Vagina (tissue), 2 donors: ENCODE results near the gene ACADM.

ENCODE experiments used
- CTCF ChIP-seq, 3 experiments: fragments of 450-650 bp in 2 of 3; fragments of 200-600 bp in 1 of 3; sonication (generic) in 1 of 3; IDR thresholded peaks; one replicate each; pipeline ENCODE4 v1.5.1; 2017 to 2019; ENCODE audit warnings: antibody characterized with exemption in 3 of 3, mild to moderate bottlenecking in 2 of 3, moderate library complexity in 2 of 3
- POLR2A ChIP-seq, 2 donors: fragments of 450-650 bp; IDR thresholded peaks; one replicate each; pipeline ENCODE4 v1.6.1; 2017; ENCODE audit warnings: antibody characterized with exemption in 2 of 2, mild to moderate bottlenecking in 2 of 2, moderate library complexity in 2 of 2

GRCh38 chr1:75677443-75677842 is 47.1 kb upstream of the ACADM start:
- TF ChIP-seq CTCF (IDR thresholded peaks at IDR 0.05) (no peak), POLR2A (IDR thresholded peaks at IDR 0.05) (no peak)
